ENCODE measurements around the gene DNAH14. TPM values are rescaled to one million over a fixed set of nuclear protein-coding genes. Genes with fewer than 3 reads are reported as not detected.

DNAH14 gene
- total and polyA plus RNA-seq, 7 donors, result 0.07 to 1.8 (median 0.82) TPM; not detected in 2

GRCh38 chr1:225253173-225253572 is 323.7 kb downstream of the DNAH14 start:
- no peak for ATAC-seq
- Histone ChIP-seq H3K4me3 (no peak overlapping the region), H3K27me3 (ENCODE audit: insufficient read depth in 3 of 3, low read length in 2 of 3) (no peaks in the 10 kb centered on the region), H3K4me1 (no peaks in the 10 kb centered on the region), H3K9me3 (peaks cover 3% of the 10 kb centered on the region), H3K36me3 (ENCODE audit: insufficient read depth in 1 of 2, low read depth in 1 of 2) (no peaks in the 10 kb centered on the region), H3K27ac (no peak overlapping the region)
- TF ChIP-seq, protein P1, sequence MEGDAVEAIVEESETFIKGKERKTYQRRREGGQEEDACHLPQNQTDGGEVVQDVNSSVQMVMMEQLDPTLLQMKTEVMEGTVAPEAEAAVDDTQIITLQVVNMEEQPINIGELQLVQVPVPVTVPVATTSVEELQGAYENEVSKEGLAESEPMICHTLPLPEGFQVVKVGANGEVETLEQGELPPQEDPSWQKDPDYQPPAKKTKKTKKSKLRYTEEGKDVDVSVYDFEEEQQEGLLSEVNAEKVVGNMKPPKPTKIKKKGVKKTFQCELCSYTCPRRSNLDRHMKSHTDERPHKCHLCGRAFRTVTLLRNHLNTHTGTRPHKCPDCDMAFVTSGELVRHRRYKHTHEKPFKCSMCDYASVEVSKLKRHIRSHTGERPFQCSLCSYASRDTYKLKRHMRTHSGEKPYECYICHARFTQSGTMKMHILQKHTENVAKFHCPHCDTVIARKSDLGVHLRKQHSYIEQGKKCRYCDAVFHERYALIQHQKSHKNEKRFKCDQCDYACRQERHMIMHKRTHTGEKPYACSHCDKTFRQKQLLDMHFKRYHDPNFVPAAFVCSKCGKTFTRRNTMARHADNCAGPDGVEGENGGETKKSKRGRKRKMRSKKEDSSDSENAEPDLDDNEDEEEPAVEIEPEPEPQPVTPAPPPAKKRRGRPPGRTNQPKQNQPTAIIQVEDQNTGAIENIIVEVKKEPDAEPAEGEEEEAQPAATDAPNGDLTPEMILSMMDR (IDR thresholded peaks at IDR 0.05), result no peak
- DNase-seq, result no peak
- intact Hi-C loops (cut with DNase I), result no loop called here
- 82 to 83% (median 82%) methylated on average over 4 of the region's 4 CpGs for WGBS, 3 donors

DNA sequence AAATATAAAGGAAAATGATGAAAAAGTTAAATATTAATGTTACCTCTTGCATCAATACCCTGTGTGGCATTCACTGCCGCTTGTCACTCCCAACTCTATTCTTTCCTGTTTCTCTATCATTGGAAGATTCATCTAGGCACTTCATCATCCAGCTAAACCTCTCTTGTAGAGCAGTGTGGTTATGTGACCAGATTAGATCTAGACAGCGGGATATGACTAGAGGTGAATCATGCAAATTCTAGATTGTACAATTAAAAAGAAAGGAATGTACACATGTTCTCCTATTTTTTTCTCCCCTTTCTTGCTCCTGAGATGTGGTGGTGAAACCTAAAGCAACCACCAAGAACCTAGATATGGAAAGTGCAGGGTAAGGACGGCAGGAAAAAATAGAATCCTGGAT is 324.3 kb downstream of the DNAH14 start:
- Histone ChIP-seq H3K9me3 (peaks cover 3% of the 10 kb centered on the region), H3K36me3 (ENCODE audit: insufficient read depth in 1 of 2, low read depth in 1 of 2) (no peaks in the 10 kb centered on the region), H3K4me3 (no peak overlapping the region), H3K27ac (no peak overlapping the region), H3K4me1 (no peaks in the 10 kb centered on the region), H3K27me3 (ENCODE audit: insufficient read depth in 3 of 3, low read length in 2 of 3) (no peaks in the 10 kb centered on the region)
- no peak for ATAC-seq
- WGBS, 3 donors, result 88 to 91% (median 89%) methylated on average over 3 of the region's 3 CpGs
- TF ChIP-seq, protein P1 (IDR thresholded peaks at IDR 0.05), result no peak
- no peak for DNase-seq
- intact Hi-C loops (cut with DNase I), result no loop called here

GRCh38 chr1:225254676-225255075 is 325.2 kb downstream of the DNAH14 start:
- DNase-seq, result no peak
- Histone ChIP-seq H3K9me3 (peaks cover 3% of the 10 kb centered on the region), H3K27me3 (ENCODE audit: insufficient read depth in 3 of 3, low read length in 2 of 3) (no peaks in the 10 kb centered on the region), H3K4me3 (no peak overlapping the region), H3K27ac (no peak overlapping the region), H3K36me3 (ENCODE audit: insufficient read depth in 1 of 2, low read depth in 1 of 2) (no peaks in the 10 kb centered on the region), H3K4me1 (no peaks in the 10 kb centered on the region)
- intact Hi-C loops (cut with DNase I), result no loop called here
- TF ChIP-seq, protein P1 (IDR thresholded peaks at IDR 0.05), result no peak
- no peak for ATAC-seq
- WGBS, 3 donors, result 79 to 91% (median 87%) methylated on average over 4 of the region's 4 CpGs

DNA sequence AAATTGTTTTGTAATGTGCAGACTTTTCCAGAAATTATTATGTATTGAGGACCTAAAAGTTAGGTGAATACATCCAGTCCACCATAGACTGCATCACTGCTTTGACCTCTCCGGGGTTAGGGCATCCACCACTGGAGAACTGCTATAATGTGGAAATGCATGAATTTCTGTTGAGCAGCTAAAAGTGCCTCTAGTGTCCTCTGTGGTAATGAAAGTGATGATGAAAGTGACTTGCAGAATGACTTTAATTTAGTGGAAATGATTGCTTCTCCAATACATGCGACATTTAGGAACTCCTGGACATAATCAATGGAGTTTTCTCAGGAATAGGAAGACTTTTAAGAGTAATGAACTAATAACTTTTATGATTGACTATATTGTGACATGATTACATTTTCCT is 327.6 kb downstream of the DNAH14 start:
- ATAC-seq, result no peak
- DNase-seq, result no peak
- Histone ChIP-seq H3K9me3 (peaks cover 19% of the 10 kb centered on the region), H3K36me3 (ENCODE audit: insufficient read depth in 1 of 2, low read depth in 1 of 2) (no peaks in the 10 kb centered on the region), H3K27me3 (ENCODE audit: insufficient read depth in 3 of 3, low read length in 2 of 3) (no peaks in the 10 kb centered on the region), H3K4me3 (no peak overlapping the region), H3K27ac (no peak overlapping the region), H3K4me1 (no peaks in the 10 kb centered on the region)
- 63 to 94% (median 87%) methylated on average over 2 of the region's 2 CpGs for WGBS, 3 donors
- TF ChIP-seq, protein P1 (IDR thresholded peaks at IDR 0.05), result no peak
- intact Hi-C loops (cut with DNase I), result no loop called here

GRCh38 chr1:225258811-225259210 is 329.3 kb downstream of the DNAH14 start:
- TF ChIP-seq, protein P1 (IDR thresholded peaks at IDR 0.05), result no peak
- Histone ChIP-seq H3K4me1 (no peaks in the 10 kb centered on the region), H3K9me3 (peaks cover 18% of the 10 kb centered on the region), H3K27me3 (ENCODE audit: insufficient read depth in 3 of 3, low read length in 2 of 3) (no peaks in the 10 kb centered on the region), H3K36me3 (ENCODE audit: insufficient read depth in 1 of 2, low read depth in 1 of 2) (no peaks in the 10 kb centered on the region), H3K4me3 (no peak overlapping the region), H3K27ac (no peak overlapping the region)
- ATAC-seq (no peak), DNase-seq (no peak)
- intact Hi-C loops (cut with DNase I), result no loop called here

Data from psoas muscle (tissue), 8 donors.